Measurements from ENCODE around the gene MED7. TPM values are rescaled to one million over a fixed set of nuclear protein-coding genes. Genes with fewer than 3 reads are reported as not detected.

MED7 gene
- polyA plus RNA-seq, 1 donor from 2014 or later = 27.2 TPM

- Histone ChIP-seq H3K4me2 (ENCODE audit: low read length) (peak overlapping the region; percentile 8), H4K20me1 (ENCODE audit: insufficient read depth) (no peaks in the 10 kb centered on the region), H3K27ac (ENCODE audit: low read length) (no peak overlapping the region), H2AFZ (ENCODE audit: low read depth, low read length) (peak overlapping the region; percentile 30), H3K9me2 (ENCODE audit: insufficient read depth, low read length) (no peaks in the 10 kb centered on the region), H3F3A (ENCODE audit: insufficient read depth, low read length, poor library complexity, severe bottlenecking) (no peaks in the 10 kb centered on the region), H3K4me3 (ENCODE audit: low read length) (peak overlapping the region; percentile 94), H3K79me2 (replicated peaks; ENCODE audit: insufficient read depth, low read length) (peaks cover 11% of the 10 kb centered on the region), H3K36me3 (ENCODE audit: insufficient read depth, low read length) (no peaks in the 10 kb centered on the region), H3K9me3 (ENCODE audit: low read length) (no peaks in the 10 kb centered on the region), H3K27me3 (ENCODE audit: insufficient read depth, low read depth, low read length) (no peaks in the 10 kb centered on the region), H3K9ac (ENCODE audit: low read length) (no peak overlapping the region)
- TF ChIP-seq RAD21 (conservative IDR thresholded peaks at IDR 0.05) (no peak), MXI1 (conservative IDR thresholded peaks at IDR 0.05; ENCODE audit: poor library complexity, severe bottlenecking) (no peak)
Observed at GRCh38 chr5:157143127-157143971, 684 bp upstream of the MED7 start.

DNA sequence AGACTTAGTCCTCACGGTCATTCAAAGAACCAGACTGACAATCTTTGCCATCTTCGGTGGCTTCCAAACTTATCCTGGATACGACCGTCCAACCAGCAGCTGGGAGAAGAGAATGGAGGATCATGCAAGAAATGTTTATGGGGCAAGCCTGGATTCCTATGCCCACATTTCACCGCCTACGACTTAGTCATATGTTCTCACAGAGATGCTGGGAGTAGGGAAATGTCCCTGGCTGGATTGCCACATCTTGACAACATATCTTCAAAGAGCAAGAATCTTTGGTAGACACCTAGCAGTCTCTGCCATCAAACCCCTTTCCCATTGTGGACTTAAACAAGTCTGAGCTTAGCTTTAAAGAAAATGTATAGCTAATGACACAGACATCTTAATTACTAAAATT, 5.0 kb downstream of the MED7 start:
- TF ChIP-seq, protein P1, sequence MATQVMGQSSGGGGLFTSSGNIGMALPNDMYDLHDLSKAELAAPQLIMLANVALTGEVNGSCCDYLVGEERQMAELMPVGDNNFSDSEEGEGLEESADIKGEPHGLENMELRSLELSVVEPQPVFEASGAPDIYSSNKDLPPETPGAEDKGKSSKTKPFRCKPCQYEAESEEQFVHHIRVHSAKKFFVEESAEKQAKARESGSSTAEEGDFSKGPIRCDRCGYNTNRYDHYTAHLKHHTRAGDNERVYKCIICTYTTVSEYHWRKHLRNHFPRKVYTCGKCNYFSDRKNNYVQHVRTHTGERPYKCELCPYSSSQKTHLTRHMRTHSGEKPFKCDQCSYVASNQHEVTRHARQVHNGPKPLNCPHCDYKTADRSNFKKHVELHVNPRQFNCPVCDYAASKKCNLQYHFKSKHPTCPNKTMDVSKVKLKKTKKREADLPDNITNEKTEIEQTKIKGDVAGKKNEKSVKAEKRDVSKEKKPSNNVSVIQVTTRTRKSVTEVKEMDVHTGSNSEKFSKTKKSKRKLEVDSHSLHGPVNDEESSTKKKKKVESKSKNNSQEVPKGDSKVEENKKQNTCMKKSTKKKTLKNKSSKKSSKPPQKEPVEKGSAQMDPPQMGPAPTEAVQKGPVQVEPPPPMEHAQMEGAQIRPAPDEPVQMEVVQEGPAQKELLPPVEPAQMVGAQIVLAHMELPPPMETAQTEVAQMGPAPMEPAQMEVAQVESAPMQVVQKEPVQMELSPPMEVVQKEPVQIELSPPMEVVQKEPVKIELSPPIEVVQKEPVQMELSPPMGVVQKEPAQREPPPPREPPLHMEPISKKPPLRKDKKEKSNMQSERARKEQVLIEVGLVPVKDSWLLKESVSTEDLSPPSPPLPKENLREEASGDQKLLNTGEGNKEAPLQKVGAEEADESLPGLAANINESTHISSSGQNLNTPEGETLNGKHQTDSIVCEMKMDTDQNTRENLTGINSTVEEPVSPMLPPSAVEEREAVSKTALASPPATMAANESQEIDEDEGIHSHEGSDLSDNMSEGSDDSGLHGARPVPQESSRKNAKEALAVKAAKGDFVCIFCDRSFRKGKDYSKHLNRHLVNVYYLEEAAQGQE (IDR thresholded peaks at IDR 0.05; ENCODE audit: borderline replicate concordance) = no peak
- TF ChIP-seq MXI1 (conservative IDR thresholded peaks at IDR 0.05; ENCODE audit: poor library complexity, severe bottlenecking) (no peak), POLR2AphosphoS5 (IDR thresholded peaks at IDR 0.05) (no peak), EP300 (conservative IDR thresholded peaks at IDR 0.05; ENCODE audit: poor library complexity, severe bottlenecking) (no peak), SMC3 (conservative IDR thresholded peaks at IDR 0.05; ENCODE audit: poor library complexity) (no peak), EZH2 (IDR thresholded peaks at IDR 0.05; ENCODE audit: borderline replicate concordance, insufficient read depth, low read length, poor library complexity, severe bottlenecking) (no peak), TAF1 (IDR thresholded peaks at IDR 0.05; ENCODE audit: low read depth) (no peak), CTCF (IDR thresholded peaks at IDR 0.05; ENCODE audit: poor library complexity, severe bottlenecking) (no peak), RAD21 (conservative IDR thresholded peaks at IDR 0.05) (no peak)
- Histone ChIP-seq H3K4me3 (ENCODE audit: low read length) (no peak overlapping the region), H3K9me3 (ENCODE audit: low read length) (no peaks in the 10 kb centered on the region), H3K9ac (ENCODE audit: low read length) (no peak overlapping the region), H3F3A (ENCODE audit: insufficient read depth, low read length, poor library complexity, severe bottlenecking) (no peaks in the 10 kb centered on the region), H3K27me3 (ENCODE audit: insufficient read depth, low read depth, low read length) (no peaks in the 10 kb centered on the region), H3K9me2 (ENCODE audit: insufficient read depth, low read length) (no peaks in the 10 kb centered on the region), H3K36me3 (ENCODE audit: insufficient read depth, low read length) (peaks cover 9% of the 10 kb centered on the region), H3K27ac (ENCODE audit: low read length) (no peak overlapping the region), H4K20me1 (ENCODE audit: insufficient read depth) (no peaks in the 10 kb centered on the region), H2AFZ (ENCODE audit: low read depth, low read length) (no peak overlapping the region), H3K4me2 (ENCODE audit: low read length) (no peak overlapping the region), H3K79me2 (replicated peaks; ENCODE audit: insufficient read depth, low read length) (peaks cover 11% of the 10 kb centered on the region)

All from neural cell (in vitro differentiated cells).